GM18499 (cell line): ENCODE results near the gene MMP24.

Source experiments
- ATAC-seq: cut with Tn5 transposase; IDR thresholded peaks from one replicate; pipeline ENCODE4 v1.9.1; 2021; ENCODE audit warnings: moderate number of reproducible peaks; ENCODE audit not compliant: insufficient read depth, unreplicated experiment

The MMP24 gene

DNA sequence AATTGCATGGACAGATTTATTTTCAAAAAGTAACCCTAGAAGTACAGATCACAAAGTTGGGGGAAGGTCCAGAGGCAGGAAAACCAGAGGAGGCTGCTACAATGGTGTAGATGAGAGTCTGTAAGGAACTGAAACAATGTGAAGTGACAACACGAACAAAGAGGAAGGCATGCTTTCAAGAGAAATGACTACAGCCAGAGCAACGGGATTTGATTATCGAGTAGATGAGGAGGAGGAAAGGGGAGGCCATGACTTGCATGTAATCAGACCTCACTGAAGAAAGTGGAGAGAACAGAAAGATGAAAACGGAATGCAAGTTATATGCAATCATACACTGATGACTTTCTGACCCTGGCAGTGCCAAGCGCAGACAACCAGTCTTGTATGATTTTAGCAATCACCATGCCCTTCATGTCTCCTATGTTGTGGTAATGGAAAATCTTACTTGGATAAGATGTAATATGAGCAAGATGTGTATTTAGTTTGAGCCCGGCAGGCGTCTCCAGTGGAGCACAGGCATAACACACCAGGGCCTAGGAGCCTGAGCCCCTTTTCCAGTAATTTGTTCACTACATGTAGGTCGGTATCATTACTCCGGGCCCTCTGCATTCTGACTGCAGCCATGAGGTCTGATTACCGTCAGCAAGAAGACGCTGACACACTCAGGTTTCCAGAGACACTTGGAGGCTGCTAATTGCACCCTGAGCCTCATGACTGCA lies 99.7 kb downstream of the MMP24 start:
- ATAC-seq, result no peak
